Measurements from ENCODE around the gene KCND3.
"Not testable (repeated sequence)": the region's sequence is repeated elsewhere in the genome, so short reads cannot be mapped to it uniquely, and the experiment has no call there.

The KCND3 gene

GRCh38 chr1:111803951-111804350 lies 185.5 kb downstream of the KCND3 start:
- Histone ChIP-seq H3K36me3 (replicated peaks; ENCODE audit: low read depth, low read length) (no peaks in the 10 kb centered on the region), H3K27me3 (ENCODE audit: low read depth, low read length) (peaks cover 4% of the 10 kb centered on the region; the same call in 1 of the 2 replicates), H3K79me2 (ENCODE audit: low read length) (no peaks in the 10 kb centered on the region), H3K9me3 (ENCODE audit: insufficient read depth, low read length) (no peaks in the 10 kb centered on the region), H2AFZ (ENCODE audit: low read depth, low read length) (no peak overlapping the region), H3K4me1 (ENCODE audit: low read length) (peaks cover 2% of the 10 kb centered on the region), H3K27ac (ENCODE audit: low read length) (no peak overlapping the region), H4K20me1 (ENCODE audit: insufficient read depth, low read length) (no peaks in the 10 kb centered on the region), H3K9ac (ENCODE audit: low read length) (no peak overlapping the region), H3K4me2 (ENCODE audit: low read length) (no peak overlapping the region), H3K4me3 (ENCODE audit: low read length) (no peak overlapping the region)
- TF ChIP-seq EZH2phosphoT487 (IDR thresholded peaks at IDR 0.05; ENCODE audit: low read depth), result no peak
- TF ChIP-seq CTCF (IDR thresholded peaks at IDR 0.05; ENCODE audit: low read depth, low read length), result no peak

- TF ChIP-seq EZH2phosphoT487 (IDR thresholded peaks at IDR 0.05; ENCODE audit: low read depth) (no peak), CTCF (IDR thresholded peaks at IDR 0.05; ENCODE audit: low read depth, low read length) (no peak)
- Histone ChIP-seq H3K9ac (ENCODE audit: low read length) (no peak overlapping the region), H3K4me2 (ENCODE audit: low read length) (no peak overlapping the region), H4K20me1 (ENCODE audit: insufficient read depth, low read length) (no peaks in the 10 kb centered on the region), H3K79me2 (ENCODE audit: low read length) (no peaks in the 10 kb centered on the region), H3K9me3 (ENCODE audit: insufficient read depth, low read length) (no peaks in the 10 kb centered on the region), H3K27me3 (ENCODE audit: low read depth, low read length) (peaks cover 4% of the 10 kb centered on the region; the same call in 1 of the 2 replicates), H3K27ac (ENCODE audit: low read length) (no peak overlapping the region), H3K4me3 (ENCODE audit: low read length) (no peak overlapping the region), H2AFZ (ENCODE audit: low read depth, low read length) (no peak overlapping the region), H3K36me3 (replicated peaks; ENCODE audit: low read depth, low read length) (no peaks in the 10 kb centered on the region), H3K4me1 (ENCODE audit: low read length) (no peaks in the 10 kb centered on the region)
Observed at GRCh38 chr1:111802984-111803383, 186.5 kb downstream of the KCND3 start.

- H3K27me3 ChIP-seq (ENCODE audit: low read depth, low read length), result peaks cover 4% of the 10 kb centered on the region; the same call in 1 of the 2 replicates
- no peak overlapping the region for H3K4me2 ChIP-seq (ENCODE audit: low read length)
- no peaks in the 10 kb centered on the region for H3K79me2 ChIP-seq (ENCODE audit: low read length)
- no peaks in the 10 kb centered on the region for H3K4me1 ChIP-seq (ENCODE audit: low read length)
- no peaks in the 10 kb centered on the region for H3K9me3 ChIP-seq (ENCODE audit: insufficient read depth, low read length)
- no peak overlapping the region for H3K4me3 ChIP-seq (ENCODE audit: low read length)
- H3K36me3 ChIP-seq (replicated peaks; ENCODE audit: low read depth, low read length), result no peaks in the 10 kb centered on the region
- no peak overlapping the region for H3K9ac ChIP-seq (ENCODE audit: low read length)
- TF ChIP-seq CTCF (IDR thresholded peaks at IDR 0.05; ENCODE audit: low read depth, low read length) (no peak), EZH2phosphoT487 (IDR thresholded peaks at IDR 0.05; ENCODE audit: low read depth) (no peak)
- no peaks in the 10 kb centered on the region for H4K20me1 ChIP-seq (ENCODE audit: insufficient read depth, low read length)
- H3K27ac ChIP-seq (ENCODE audit: low read length), result no peak overlapping the region
- H2AFZ ChIP-seq (ENCODE audit: low read depth, low read length), result no peak overlapping the region
Observed at GRCh38 chr1:111802110-111802509, 187.4 kb downstream of the KCND3 start.

- Histone ChIP-seq H3K36me3 (replicated peaks; ENCODE audit: low read depth, low read length) (no peaks in the 10 kb centered on the region), H4K20me1 (ENCODE audit: insufficient read depth, low read length) (no peaks in the 10 kb centered on the region), H3K4me2 (ENCODE audit: low read length) (no peak overlapping the region), H3K4me3 (ENCODE audit: low read length) (no peak overlapping the region), H3K79me2 (ENCODE audit: low read length) (no peaks in the 10 kb centered on the region), H3K27me3 (ENCODE audit: low read depth, low read length) (peaks cover 4% of the 10 kb centered on the region; the same call in 1 of the 2 replicates), H3K9ac (ENCODE audit: low read length) (no peak overlapping the region), H3K4me1 (ENCODE audit: low read length) (no peaks in the 10 kb centered on the region), H3K27ac (ENCODE audit: low read length) (no peak overlapping the region), H2AFZ (ENCODE audit: low read depth, low read length) (no peak overlapping the region), H3K9me3 (ENCODE audit: insufficient read depth, low read length) (no peaks in the 10 kb centered on the region)
- TF ChIP-seq EZH2phosphoT487 (IDR thresholded peaks at IDR 0.05; ENCODE audit: low read depth) (no peak), CTCF (IDR thresholded peaks at IDR 0.05; ENCODE audit: low read depth, low read length) (no peak)
Observed at GRCh38 chr1:111801071-111801850, 188.2 kb downstream of the KCND3 start.

GRCh38 chr1:111799722-111800121 lies 189.7 kb downstream of the KCND3 start:
- not testable (repeated sequence) for H3K4me3 ChIP-seq (ENCODE audit: low read length); H4K20me1 ChIP-seq (ENCODE audit: insufficient read depth, low read length); H3K9ac ChIP-seq (ENCODE audit: low read length); H3K4me1 ChIP-seq (ENCODE audit: low read length); H2AFZ ChIP-seq (ENCODE audit: low read depth, low read length); H3K27me3 ChIP-seq (ENCODE audit: low read depth, low read length); H3K4me2 ChIP-seq (ENCODE audit: low read length); H3K79me2 ChIP-seq (ENCODE audit: low read length); H3K9me3 ChIP-seq (ENCODE audit: insufficient read depth, low read length); H3K36me3 ChIP-seq (replicated peaks; ENCODE audit: low read depth, low read length); H3K27ac ChIP-seq (ENCODE audit: low read length)
